Peyer's patch (tissue), 4 donors: ENCODE data around the gene C16orf82. TPM values are rescaled to one million over a fixed set of nuclear protein-coding genes. Genes with fewer than 3 reads are reported as not detected.

ENCODE experiments used
- total RNA-seq, 4 donors: library from RNA; depleted of rRNA; stranded (reverse); fragments of >200 nt; gene quantifications; one replicate each; pipeline ENCODE4 v1.1.0, GENCODE V29; 2016

C16orf82 gene
- total RNA-seq, 4 donors from 2014 or later, result not detected

Other genes starting within 250 kb of the C16orf82 start
- 100 to 1,000 TPM in 1 of 4 donors, 10 to 100 TPM in 3; 22.3 to 130 (median 40.9) TPM for gene KDM8, start 136.6 kb downstream of the C16orf82 start, total RNA-seq
- gene NSMCE1, start 201.8 kb downstream of the C16orf82 start, total RNA-seq, result 10 to 100 TPM; 20.9 to 41.3 (median 30.6) TPM
- 100 to 1,000 TPM in 1 of 4 donors, 10 to 100 TPM in 3; 32.2 to 104 (median 71.9) TPM for gene IL4R, start 247.0 kb downstream of the C16orf82 start, total RNA-seq